Measurements from ENCODE around the gene PDGFB.

Gene PDGFB

DNA sequence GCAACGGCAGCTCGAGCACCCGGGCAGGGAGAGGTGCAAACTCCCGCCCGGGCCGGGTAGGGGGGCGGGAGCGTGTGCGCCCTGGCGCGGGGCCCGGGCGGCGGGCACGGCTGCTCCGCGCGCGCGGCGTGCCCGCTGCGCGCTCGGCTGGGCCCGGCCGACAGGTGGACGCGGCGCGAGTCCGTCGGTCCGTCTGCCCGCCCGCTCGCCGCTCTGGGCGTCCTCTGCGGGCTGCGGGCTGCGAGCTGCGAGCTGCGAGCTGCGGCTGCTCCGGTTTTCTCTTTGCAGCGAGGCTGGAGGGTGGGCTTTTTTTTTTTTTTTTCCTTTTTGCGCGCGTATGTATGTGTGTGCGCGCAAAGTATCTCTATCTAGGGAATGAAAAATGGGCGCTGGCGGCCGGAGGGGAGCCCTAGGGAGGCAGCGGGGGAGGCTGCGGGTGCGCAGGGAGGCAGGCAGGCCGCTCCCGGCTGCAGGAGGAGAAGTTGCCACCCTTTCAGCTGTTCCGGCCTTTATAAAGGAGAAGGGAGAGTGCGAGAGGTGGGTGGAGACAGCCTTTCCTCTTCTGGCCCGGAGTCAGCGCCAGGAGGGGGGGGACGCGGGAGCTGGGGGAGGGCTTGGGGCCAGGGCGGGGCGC is at the start of gene PDGFB:
TSS of gene PDGFB (minus strand) at position 487 of the 634 bp plus-strand sequence. CDS start 1,019 bp downstream, outside the sequence.
- DNase-seq, result no peak

DNA sequence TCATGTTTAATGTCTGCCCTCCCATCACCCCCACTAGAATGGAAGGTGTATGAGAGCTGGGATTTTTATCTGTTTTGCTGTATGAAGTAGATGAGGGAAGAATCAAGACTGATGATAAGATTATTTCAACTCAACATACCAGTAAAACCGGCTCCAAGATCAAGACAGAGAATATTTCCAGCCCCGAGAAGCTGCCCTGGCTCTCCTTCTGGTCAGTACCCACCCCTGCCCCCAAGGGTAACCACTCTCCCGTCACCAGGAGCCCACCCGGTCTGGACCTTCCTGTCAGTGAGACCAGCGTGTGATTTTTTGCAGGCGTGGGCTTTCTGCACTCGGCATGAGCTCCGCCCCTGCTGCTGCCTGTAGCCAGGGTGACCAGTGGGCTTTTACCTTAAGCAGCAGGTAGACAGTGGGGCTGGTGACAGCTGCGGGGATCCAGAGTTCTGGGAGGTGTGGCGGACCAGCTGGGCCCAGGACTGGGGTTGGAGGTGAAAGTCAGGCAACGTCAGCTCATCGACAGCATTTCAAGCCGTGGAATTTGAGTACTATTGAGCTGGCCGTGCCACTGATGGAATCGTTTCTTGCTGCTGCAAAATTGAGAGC is 49.1 kb upstream of the PDGFB start:
- DNase-seq, result no peak

DNA sequence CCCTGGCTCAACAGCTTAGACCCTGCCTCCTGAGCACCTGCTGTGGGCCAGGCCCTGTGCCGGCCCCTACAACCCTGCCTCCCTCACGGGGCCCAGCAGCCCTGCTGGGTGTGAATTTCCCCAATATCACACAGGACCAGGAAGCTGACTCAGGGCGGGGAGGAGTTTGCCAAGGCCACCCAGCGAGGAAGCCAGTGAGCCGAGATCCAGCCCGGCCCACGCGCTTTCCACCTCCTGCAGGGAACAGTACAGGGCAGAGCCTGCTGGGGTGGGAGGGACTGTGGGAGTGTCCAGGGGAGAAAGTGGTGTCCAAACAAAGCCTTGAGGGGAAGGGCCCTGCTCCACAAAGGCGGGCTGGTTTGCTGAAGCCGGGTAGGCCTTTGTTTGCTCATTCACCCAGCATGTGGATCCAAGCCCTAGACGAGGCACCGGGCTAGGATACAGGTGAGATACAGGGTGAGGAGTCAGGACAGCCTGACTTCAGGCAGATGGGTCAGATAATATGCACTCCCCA is 47.8 kb upstream of the PDGFB start:
- no peak for DNase-seq

DNA sequence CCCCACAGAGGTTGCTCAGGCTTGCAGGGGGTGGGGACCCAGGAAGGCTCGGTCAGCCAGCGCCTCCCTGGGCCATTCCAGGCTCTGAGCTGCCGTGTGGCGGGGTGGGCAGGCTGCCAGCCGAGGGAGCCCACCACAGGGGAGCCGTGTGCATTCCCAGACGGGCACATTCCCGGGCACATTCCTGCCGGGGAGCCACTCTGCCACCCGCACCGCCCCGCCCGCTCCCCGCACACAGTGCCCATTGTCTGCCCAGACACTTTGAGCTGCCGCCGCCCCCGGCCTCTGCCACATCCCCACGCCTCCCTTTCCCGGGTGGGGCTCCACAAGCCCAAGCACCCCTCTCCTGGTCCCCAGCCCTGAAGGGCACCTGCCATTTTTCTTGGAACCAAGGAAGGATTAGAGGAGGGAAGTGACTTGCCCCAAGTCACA is 47.3 kb upstream of the PDGFB start:
- DNase-seq, result no peak

DNA sequence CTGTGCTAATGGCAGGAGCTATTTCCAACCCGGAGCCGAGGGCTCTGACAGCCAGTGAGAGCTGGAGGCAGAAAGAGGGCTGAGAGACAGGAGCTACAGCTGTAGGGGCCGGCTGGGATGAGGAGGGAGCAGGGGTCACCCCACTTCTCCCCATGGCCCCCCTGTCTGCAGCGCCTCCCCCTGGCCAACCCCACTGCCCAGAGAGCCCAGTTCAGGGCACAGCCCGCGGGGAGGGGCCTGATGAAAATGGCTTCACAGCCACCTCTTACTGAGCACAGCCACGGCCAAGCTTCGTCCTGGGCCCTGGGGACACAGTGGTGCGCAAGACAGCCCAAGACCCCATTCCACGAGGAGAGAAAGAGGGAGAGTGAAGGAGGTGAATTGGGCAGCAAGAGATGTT is 46.7 kb upstream of the PDGFB start:
- DNase-seq, result no peak

DNA sequence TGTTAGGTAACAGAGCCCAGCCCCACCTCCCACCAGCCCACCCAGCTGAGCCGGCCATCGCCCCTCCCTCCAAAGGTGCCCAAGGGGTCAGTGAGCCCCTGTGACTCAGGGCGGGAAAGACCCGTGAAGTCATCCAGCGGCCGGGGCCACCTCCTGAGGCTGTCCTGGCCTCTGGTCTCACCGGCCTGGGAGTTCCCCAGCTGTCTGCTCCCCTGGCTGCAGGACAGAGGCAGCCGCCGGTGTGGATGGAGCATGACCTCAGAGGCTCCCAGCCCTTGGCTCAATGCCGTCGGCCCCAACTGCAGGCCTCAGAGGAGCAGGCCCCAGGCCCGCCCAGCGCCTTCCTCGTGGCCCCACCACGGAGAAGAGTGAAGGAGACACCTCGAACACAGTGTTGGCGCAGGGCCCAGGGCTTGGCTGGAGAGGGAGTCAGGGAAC is 46.0 kb upstream of the PDGFB start:
- DNase-seq, result no peak

DNA sequence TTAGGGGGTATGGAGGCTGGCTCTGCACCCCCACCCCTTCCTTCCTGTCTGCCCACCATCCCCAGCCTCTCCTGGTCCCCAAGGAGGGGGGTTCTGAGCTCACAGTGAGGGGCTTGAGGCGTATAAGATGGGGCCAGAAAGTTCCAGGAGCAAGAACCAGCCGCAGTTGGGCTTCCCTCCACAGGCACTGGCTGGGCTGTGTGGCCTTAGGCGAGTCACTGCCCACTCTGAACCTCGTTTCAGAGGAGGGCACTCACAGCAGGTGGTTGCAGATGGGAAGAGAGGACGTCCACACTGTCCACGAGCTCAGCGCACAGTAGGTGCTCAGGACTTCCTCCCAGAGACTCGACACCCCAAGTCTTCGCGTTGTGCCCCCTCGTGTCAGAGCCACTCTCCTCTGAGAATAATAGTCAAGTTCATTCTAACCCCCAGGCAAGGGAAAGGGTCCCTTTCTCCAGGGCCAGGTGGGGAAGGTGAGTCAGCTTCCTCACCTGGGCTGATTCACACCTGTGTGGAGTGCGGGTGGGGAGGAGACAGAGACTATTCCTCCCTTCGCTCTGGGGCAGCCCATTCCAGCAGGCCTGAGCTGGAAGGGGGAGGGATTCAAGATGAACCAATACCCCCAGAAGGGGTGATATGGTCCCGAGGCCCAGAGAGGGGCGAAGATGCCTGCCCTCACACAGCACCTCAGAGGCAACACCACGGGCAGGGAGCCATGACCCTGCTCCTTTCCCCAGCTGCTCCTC is 45.4 kb upstream of the PDGFB start:
- DNase-seq, result no peak

DNA sequence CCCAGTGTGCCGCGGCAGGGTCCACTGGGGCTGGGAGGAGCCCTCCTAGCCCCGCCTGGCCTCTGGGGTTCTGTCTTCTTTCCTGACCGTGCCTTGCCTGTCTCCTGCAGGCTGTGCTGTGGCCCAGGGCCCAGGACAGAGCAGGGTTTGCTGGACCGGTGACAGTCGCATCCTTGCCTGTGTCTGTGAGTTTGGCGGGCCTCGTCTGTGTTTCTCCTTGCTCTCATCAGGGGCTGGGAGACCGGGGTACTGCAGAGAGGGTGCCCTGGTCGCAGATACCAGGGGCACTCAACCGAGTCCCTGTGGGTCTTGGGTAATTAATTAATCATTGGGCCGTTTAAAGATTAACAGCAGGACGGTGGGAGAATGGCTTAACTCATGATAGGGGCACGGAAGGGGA is 44.8 kb upstream of the PDGFB start:
- DNase-seq, result no peak

DNA sequence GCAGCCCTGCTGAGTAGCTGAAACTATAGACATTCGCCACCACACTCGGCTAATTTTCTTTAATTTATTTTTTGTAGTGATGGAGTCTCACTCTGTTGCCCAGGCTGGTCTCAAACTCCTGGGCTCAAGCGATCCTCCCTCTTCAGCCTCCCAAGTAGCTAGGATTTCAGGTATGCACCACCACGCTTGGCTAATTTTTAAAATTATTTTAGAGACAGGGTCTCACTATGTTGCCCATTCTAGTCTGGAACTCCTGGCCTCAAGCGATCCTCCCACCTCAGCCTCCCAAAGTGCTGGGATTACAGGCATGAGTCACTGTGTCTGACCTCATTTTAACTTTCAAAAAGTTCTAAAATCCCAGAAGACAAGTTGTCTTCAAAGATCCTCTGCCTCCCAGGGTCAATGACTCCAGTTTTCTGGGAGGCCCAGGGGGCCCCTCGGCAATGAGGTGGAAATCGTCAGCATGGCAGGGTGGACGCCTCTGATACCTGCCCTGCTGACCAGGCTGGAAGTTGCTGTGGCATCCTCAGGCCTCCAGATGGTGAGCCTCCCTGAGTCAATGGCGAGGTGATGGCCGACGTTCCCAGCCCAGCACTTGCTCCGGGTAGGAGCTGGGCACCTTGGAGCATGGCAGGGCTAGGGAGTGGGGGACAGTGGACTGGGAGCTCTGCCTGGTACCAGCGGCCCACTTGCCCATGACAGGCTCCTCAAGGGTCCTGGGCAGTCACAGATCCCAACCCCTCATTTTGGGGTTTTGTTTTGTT is 43.5 kb upstream of the PDGFB start:
- no peak for DNase-seq

DNA sequence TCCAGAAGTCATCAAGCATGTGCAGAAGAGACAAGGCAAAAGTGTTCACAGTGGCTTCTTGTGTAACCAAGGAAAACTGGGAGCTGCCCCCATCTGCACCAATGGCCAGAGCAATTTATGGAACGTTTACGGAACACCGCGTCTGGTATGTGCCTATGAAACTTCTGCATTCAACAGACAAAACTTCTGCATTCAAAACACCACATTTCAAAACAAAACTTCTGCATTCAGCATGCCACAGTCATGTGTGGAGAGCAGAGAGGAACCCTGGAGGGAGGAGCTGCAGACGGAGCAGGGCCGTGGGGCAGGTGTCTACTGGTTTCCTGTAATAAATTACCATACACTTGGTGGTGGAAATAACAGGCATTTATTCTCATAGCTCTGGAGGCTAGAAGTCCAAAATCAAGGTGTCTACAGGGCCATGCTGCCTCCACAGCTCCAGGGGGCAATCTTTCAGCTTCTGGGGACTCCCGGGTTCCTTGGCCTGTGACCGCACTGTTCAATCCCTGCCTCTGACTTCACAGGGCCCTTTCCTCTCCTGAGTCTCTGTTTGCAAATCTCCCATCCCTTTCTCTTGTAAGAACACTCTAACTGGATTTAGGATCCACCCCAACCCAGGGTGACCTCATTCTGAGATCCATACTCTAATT is 42.4 kb upstream of the PDGFB start:
- DNase-seq, result peak in 1 of 6 experiments; percentile 7

DNA sequence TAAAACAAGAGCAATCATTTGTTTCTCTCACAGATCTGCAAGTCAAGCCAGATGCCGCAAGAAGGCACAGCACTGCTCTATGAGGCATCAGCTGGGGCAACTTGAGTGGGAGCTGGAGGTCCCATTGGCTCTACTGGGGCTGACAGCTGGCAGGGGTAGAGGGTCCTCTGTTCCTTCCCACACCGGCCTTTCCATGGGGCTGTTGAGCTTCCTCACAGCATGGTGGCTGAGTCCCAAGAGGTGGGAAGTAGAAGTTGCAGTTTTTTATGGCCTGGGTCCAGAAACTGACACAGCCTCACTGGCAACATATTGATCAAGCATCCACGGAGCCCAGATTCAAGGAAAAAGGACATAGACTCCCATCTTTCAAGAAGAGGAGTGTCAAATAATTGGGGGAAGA is 40.2 kb upstream of the PDGFB start:
- DNase-seq, result no peak

DNA sequence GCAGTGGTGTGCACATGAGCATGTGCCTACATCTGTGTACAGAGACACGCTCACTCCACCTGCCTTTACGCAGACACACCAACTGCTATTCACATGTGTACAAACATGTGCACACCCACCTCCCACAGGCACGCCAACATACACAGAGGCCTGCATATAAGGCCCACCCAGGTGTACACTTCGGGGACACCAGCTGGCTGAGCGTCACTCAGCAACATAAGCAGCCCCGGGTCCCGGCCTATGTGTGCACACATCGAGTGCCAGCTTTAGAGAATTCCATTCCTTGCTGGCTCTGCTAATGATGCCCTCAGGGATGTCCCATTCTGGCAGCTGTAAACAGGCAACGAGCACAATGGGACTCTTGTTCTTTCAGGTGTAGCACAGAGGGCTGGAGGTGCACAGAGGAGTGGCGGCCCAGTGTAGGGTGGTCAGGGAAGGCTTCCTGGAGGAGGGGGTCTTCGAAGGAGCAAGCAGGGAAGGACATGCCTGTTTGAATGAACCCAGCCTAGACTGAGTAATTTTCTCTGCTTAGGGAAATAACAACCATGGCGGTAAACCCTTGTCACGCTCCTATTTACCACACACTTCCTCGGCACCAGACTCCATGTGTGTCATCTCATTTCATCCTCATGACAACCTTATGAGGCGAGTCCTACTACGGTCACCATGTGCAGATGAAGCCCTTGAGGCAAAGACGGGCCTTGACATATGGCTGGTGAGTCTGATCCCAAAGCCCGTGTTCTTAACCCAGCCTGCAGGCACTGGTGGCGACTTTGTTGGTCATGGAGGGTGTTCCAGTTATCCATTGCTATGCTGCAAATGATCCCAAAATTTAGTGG is 39.6 kb upstream of the PDGFB start:
- no peak for DNase-seq

DNA sequence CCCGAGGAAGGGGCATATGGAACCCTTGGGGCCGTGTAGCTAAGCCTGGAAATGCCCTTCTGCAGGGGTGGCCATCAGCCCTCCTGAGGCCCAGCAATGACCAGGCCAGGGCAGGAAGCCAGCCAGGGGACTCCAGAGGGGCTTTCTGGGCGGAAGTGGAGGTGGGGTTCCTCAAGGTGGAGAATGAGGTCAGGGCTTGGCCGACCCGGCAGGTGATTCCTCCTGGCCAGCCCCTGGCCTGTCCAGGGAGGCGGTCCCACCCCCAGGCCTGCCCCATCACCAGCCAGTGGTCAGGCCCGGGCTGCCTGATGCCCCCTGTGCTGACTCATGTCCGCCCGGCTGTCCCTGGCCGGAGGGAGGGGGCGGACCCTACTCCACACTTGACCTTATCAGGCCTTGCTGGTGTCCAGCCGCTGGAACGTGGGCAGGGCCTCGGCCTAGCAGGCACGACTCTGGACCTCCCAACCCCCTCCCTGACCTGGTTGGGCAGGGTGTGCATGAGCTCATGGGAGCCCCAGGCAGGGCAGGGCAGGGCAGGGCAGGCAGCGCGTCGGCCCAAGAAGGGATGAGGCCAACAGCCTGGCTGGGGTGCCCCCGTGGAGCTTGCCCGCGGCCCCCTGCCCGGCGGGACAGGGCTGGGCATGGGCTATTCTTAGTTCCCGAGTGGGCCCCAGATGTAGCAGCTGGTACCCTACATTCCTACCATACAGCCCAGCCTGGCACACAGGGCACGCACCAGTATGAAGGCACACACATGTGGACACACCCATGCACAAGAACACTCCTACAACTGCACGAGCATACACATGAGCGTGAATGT is 38.8 kb upstream of the PDGFB start:
- DNase-seq, result no peak

DNA sequence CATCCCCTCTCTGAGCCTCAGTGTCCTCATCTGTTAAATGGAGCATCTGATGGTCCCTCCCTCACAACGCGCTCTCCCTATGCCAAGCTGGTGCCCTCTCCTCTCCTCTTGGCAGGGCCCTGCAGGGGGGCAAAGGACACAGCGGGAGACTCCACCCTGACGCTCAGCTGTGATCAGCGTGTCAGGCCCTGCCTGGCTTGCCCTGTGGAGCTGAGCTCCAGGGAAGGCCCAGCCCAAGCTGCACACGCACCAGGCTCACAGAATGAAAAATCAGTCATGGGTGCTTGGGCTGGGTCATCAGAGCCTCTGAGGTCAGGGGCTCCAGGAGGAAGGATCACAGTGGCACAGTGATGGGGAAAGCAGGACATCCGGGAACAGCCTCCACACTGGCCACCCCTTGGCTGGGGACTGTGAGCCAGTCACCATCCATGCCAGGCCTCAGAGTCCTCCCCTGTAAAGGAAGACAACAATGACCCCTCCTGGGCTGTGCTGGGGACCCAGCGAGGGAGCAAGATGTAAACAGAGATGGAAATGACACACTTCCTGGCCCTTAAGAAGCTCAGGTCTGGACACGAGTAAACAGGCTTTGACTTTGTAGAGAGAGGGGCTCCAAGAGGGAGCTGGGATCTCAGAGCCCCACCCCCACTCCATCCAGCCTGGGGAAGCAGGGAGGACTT is 38.0 kb upstream of the PDGFB start:
- DNase-seq, result no peak

DNA sequence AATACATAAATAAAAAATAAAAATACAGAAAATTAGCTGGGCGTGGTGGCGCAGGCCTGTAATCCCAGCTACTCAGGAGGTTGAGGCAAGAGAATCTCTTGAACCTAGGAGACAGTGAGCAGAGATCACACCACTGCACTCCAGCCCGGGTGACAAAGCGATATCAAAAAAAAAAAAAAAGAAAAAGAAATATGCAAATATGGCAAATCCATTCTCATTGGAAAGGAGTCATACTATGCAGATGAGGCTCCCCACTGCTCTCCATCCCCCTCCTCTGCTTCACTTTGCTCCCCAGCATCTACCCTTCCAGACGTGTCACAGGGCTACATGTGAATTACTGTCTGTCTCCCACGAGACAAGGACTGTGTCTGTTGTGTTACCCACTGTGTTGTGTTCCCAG is 36.3 kb upstream of the PDGFB start:
- DNase-seq, result no peak

DNA sequence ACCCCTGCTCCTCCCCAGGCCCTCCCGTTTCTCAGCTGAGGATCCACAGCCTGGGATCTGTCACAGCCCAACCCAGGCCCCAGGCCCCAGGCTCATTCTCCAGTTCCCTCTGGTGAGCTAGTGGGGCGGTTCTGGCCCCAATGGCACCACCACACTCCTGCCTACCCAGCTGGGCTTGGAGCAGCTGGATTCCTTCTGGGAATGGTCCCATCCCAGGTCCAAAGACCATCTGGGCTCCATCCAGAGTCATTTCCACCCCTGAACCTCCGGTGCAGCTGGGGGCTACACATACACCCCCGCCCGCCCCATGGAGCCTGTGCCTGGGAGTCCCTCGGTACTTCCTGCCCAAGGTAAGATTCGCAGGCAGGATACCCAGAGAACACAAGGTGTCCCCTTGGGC is 35.5 kb upstream of the PDGFB start:
- no peak for DNase-seq

DNA sequence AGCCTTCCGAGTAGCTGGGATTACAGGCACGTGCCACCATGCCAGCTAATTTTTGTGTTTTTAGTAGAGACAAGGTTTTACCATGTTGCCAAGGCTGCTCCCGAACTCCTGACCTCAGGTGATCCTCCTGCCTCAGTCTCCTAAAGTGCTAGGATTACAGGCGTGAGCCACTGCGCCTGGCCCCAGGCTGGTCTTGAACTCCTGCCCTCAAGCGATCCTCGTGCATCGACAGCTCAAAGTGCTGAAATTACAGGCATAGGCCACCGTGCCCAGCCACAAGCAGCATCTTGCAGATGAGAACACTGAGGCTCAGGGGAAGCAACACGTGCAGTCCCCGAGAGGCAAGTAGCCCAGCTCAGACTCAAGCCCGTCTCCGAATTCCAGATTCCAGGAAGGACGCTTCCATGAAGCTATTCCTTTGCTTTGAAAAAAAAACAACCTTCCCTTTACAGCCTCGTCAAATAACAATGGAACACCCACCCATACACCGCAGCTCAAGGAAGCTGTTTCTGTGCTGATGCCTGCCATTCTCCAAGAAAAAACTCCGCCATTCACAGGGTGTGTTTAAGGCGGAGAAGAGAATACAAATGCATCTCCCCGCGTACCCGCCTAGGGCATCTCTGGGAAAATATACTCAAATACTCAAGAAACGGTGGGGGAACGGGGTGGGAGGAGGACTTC is 34.5 kb upstream of the PDGFB start:
- DNase-seq, result no peak

DNA sequence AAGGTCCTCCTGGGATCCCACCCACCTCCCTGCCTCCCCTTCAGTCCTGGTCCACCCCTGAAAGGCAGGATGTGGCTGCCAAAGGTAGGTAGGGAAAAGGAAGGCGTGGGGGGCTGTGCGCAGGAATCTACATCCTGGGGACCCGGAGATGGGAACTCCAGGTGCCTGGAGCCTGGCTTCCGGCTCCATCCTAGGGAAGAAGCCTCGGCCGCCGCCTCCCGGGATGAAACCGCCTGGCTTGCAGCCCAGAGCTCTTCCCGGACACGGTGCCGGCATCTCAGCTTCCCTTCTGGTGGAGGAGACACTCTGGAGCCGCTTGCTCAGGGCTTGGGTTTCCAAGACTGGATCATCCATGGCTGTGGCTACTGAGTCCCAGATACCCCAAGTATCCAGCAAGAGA is 33.3 kb upstream of the PDGFB start:
- no peak for DNase-seq

DNA sequence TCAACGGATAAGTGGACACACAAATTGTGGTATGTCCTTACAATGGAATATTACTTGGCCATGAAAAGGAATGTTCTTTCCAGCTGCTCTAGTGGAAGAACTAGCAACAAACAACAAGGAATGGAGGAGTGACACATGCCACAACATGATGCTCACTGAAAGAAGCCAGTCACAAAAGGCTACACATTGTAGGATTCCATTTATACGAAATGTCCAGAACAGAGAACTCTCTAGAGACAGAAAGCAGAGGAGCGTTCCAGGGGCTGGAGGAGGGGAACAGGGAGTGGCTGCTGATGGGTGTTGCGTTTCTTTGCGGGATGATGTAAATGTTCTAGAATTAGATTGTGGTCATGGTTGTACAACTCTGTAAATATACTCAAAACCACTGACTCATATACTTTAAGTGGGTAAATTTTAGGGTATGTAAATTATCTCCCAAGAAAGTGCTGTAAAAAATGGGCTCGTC is 32.4 kb upstream of the PDGFB start:
- no peak for DNase-seq
